Activated naive CD4-positive, alpha-beta T cell treated with anti-CD3 and anti-CD28 coated beads, Interleukin-2, amount 50 U/mL, for 24 hours (primary cell): ENCODE results near the gene PMEPA1.

Experiments
- H3K27ac Mint-ChIP-seq: one replicate; pipeline ENCODE4 v1.8.0; 2021; ENCODE audit warnings: mild to moderate bottlenecking, mixed read lengths
- H3K27me3 Mint-ChIP-seq: one replicate; pipeline ENCODE4 v1.8.0; 2021; ENCODE audit warnings: mixed read lengths
- H3K36me3 Mint-ChIP-seq: one replicate; pipeline ENCODE4 v1.8.0; 2021; ENCODE audit warnings: mixed read lengths
- H3K4me1 Mint-ChIP-seq: one replicate; pipeline ENCODE4 v1.8.0; 2021; ENCODE audit warnings: mixed read lengths
- H3K4me3 Mint-ChIP-seq: one replicate; pipeline ENCODE4 v1.8.0; 2021; ENCODE audit warnings: mild to moderate bottlenecking, mixed read lengths
- H3K9me3 Mint-ChIP-seq: one replicate; pipeline ENCODE4 v1.8.0; 2021; ENCODE audit warnings: mixed read lengths

Gene PMEPA1

GRCh38 chr20:57617079-57617795, 92.6 kb downstream of the PMEPA1 start:
- H3K9me3 Mint-ChIP-seq = no peaks in the 10 kb centered on the region
- H3K27ac Mint-ChIP-seq = peak overlapping the region; percentile 38
- peak overlapping the region; percentile 55 for H3K4me3 Mint-ChIP-seq
- peaks cover 5% of the 10 kb centered on the region for H3K36me3 Mint-ChIP-seq
- peaks cover 53% of the 10 kb centered on the region for H3K4me1 Mint-ChIP-seq
- H3K27me3 Mint-ChIP-seq = no peaks in the 10 kb centered on the region

DNA sequence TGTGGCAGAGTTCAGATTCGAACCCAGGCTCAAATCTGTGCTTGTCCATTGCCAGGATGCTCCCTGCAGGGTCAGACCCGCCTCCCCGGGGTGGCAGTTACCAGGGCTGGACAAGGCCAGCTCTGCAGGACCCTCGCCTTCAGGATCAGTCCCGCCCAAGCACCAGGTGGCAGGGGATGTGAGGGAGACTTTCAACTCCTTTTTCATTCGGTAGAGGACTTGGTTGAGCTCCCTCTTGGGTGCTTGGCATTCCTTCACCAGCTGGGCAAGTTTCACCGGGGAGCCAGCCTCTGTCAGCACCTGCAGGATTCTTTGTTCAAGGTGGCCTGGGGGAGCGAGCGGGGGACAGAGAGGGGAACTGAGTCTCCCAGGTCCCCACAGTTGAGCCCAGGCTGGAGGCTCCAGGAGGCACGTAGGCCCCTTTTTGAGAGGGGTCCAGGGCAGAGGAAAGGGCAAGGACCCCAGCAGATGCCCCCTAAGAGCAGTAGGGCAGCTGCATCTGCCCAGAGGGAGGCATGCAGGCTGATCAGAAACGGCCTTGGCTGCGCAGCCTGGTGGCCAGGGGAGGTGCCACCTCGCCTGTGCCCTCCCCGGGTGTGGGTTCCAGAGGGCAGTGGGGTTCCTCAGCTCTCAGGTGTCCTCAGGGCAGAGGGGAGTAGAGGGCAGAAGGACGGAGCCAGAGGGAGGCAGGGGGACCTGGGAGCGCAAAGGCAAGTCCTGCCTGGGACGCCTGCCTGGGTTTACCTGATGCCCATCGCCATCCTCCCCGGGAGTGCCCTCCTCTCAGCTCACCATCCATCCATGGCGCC, 93.5 kb downstream of the PMEPA1 start:
- Mint-ChIP-seq H3K4me1 (peaks cover 47% of the 10 kb centered on the region), H3K27ac (no peak overlapping the region), H3K9me3 (no peaks in the 10 kb centered on the region), H3K36me3 (peaks cover 5% of the 10 kb centered on the region), H3K4me3 (no peak overlapping the region), H3K27me3 (no peaks in the 10 kb centered on the region)

DNA sequence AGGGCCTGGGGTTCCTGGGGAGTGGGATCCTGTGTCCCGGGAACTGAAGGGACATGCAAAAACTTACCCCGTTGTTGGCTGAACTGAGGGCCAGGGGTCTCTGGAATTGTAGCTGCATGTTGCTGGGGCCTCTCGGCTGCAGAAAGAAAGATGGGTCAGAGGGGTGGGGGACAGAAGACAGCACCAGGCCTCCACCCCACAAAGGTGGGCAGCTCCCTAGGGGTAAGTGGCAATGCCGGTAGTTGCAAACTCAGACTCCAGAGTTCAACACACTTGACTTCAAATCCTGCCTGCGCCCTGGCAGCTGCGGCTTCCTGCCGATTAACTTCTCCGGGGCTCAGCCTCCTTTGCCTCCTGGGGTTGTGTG, 94.4 kb downstream of the PMEPA1 start:
- H3K36me3 Mint-ChIP-seq = peaks cover 6% of the 10 kb centered on the region

GRCh38 chr20:57614490-57615444, 95.0 kb downstream of the PMEPA1 start:
- Mint-ChIP-seq H3K4me1 (peaks cover 32% of the 10 kb centered on the region), H3K27me3 (no peaks in the 10 kb centered on the region), H3K9me3 (no peaks in the 10 kb centered on the region), H3K4me3 (no peak overlapping the region), H3K27ac (no peak overlapping the region), H3K36me3 (peaks cover 8% of the 10 kb centered on the region)

More for the DNA sequence above, 94.4 kb downstream of the PMEPA1 start:
- H3K4me3 Mint-ChIP-seq = no peak overlapping the region
- no peaks in the 10 kb centered on the region for H3K27me3 Mint-ChIP-seq
- H3K9me3 Mint-ChIP-seq = no peaks in the 10 kb centered on the region
- H3K27ac Mint-ChIP-seq = no peak overlapping the region
- H3K4me1 Mint-ChIP-seq = peaks cover 38% of the 10 kb centered on the region

DNA sequence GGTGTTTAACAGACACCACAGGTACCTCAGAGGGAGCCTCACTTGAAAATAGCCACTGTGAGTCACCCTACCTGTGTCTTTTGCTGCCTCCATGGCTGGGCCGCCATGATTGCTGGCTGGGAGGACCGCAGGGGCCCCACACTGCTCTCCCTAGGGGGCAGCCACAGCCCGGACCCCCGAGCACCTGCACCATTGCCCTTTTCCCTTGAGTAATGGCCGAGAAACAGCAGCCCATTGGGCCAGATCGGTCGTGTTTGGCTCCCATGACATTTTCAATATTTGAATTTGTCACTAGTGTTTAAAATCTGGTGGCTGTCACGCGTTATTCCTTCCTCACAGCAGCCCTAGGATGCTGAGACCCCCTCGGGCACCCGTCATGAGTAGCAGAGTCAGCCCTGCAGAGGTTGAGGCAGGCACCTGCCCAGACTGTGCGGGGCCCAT, 96.3 kb downstream of the PMEPA1 start:
- H3K4me1 Mint-ChIP-seq = peaks cover 19% of the 10 kb centered on the region
- H3K36me3 Mint-ChIP-seq = peaks cover 9% of the 10 kb centered on the region
- no peaks in the 10 kb centered on the region for H3K27me3 Mint-ChIP-seq
- H3K27ac Mint-ChIP-seq = no peak overlapping the region
- H3K4me3 Mint-ChIP-seq = no peak overlapping the region
- no peaks in the 10 kb centered on the region for H3K9me3 Mint-ChIP-seq

DNA sequence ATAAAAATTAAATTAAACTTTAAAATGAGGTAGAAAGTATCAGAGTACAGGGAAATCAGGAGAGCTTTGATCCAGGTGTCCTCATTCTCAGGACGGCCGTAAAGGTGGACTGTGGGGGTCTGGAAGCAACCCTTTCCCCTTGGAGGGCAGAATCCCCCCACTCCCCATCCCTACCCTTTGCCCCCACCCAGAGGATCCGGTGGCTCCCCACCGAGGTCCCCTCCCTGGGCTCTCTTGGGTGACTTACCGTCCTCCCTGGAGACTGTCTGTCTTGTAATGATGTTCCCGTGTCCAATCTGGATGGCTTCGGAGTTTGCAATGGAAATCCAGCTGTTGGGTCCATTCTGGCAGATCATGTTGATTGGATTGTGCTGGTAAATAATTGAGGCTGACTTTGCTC, 96.9 kb downstream of the PMEPA1 start:
- no peak overlapping the region for H3K27ac Mint-ChIP-seq
- H3K4me1 Mint-ChIP-seq = peaks cover 13% of the 10 kb centered on the region
- peaks cover 9% of the 10 kb centered on the region for H3K36me3 Mint-ChIP-seq
- no peaks in the 10 kb centered on the region for H3K9me3 Mint-ChIP-seq
- H3K27me3 Mint-ChIP-seq = no peaks in the 10 kb centered on the region
- no peak overlapping the region for H3K4me3 Mint-ChIP-seq

- H3K36me3 Mint-ChIP-seq = peaks cover 12% of the 10 kb centered on the region
- H3K4me3 Mint-ChIP-seq = no peak overlapping the region
- H3K4me1 Mint-ChIP-seq = peaks cover 8% of the 10 kb centered on the region
- no peaks in the 10 kb centered on the region for H3K9me3 Mint-ChIP-seq
- H3K27me3 Mint-ChIP-seq = no peaks in the 10 kb centered on the region
- H3K27ac Mint-ChIP-seq = no peak overlapping the region
These were observed 97.4 kb downstream of the PMEPA1 start for GRCh38 chr20:57612436-57612835.

GRCh38 chr20:57611586-57612311, 98.1 kb downstream of the PMEPA1 start:
- Mint-ChIP-seq H3K9me3 (no peaks in the 10 kb centered on the region), H3K27ac (no peak overlapping the region), H3K4me1 (peaks cover 1% of the 10 kb centered on the region), H3K36me3 (peaks cover 12% of the 10 kb centered on the region), H3K27me3 (no peaks in the 10 kb centered on the region), H3K4me3 (no peak overlapping the region)

DNA sequence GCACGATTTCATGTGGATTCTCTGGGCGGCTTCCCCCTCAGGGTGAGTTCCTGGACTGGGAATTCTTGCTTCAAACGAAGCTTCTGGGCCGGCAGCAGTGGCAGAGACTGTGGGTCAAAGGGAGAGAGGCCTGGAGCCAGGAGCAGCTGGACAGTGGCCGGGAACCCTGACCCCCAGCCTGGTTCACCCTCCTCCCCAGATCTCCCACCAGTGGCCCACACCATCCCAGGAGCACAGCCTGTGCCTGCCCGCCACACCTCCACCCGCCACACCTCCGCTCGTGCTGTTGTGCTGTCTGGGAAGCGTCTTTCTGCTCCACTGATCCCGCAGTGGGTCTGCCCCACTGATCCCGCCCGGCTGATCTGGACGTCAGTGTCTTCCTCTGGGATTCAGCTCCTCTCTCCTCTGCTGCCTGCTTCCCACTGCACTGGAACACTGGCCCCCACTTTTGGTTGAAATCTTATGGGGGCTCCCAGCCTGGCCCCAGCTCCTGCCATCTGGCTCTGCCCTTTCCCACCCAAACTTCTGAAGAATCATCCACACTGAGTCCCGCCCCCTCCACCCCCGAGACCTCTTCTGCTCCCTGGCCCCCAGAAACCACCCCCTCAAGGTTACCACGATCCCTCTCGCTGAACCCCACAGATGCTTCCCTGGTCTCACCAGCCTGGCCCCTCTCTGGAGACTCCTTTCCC, 99.4 kb downstream of the PMEPA1 start:
- Mint-ChIP-seq H3K4me3 (no peak overlapping the region), H3K4me1 (peaks cover 4% of the 10 kb centered on the region), H3K36me3 (peaks cover 15% of the 10 kb centered on the region), H3K9me3 (no peaks in the 10 kb centered on the region), H3K27ac (no peak overlapping the region), H3K27me3 (no peaks in the 10 kb centered on the region)

DNA sequence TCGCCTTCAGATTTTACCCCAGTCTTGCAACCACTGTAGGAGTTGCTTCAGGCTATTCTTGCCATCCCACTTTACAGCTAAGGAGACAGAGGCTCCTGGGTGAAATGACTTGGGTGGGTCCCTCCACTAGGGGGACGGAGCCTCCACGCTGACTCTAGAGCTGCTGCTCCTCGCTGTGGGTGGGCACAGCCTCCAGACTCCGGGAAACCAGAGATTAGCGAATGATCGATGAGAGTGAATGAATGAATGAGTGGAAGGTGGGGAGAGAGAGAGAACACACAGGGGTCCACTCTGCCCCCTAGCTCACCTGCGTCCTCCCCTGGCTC, 100.0 kb downstream of the PMEPA1 start:
- Mint-ChIP-seq H3K36me3 (peaks cover 15% of the 10 kb centered on the region), H3K27me3 (no peaks in the 10 kb centered on the region)

DNA sequence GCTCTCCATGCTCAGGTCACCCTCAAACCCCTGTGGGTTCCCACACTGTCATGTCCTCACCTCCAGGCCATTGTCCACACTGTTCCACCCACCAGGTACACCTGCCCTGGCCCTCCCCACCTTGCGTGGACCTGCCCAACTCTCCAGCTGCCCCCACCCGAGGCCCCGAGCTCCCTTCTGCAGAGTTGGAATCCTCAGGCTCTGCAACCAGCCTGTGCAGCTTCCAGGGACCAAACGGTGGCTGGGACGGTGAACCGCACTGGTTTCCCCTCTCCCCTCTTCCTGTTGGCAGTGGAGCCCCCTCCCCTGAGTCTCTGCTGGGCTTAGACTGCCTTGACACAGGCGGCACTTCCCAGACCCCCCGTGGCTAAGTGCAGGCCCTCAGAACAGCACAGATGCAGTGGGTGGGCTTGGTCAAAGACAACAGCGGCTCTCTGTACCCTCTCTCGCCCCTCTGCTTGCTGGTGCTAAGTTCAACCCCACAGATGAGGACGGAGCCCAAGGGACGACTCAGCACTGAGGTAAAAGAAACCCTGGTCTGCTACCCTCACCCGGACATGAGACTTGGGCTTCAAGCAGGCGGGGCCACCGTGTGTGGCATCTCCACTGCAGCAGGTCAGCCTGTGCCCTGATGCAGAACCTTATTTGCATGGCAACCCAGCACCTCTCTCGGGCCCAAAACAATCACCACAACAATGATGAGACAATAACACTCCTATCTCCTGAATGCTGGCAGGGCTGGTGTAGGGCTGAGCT, 100.6 kb downstream of the PMEPA1 start:
- H3K27me3 Mint-ChIP-seq = no peaks in the 10 kb centered on the region
- no peak overlapping the region for H3K27ac Mint-ChIP-seq
- H3K36me3 Mint-ChIP-seq = peaks cover 11% of the 10 kb centered on the region
- H3K9me3 Mint-ChIP-seq = no peaks in the 10 kb centered on the region
- peaks cover 14% of the 10 kb centered on the region for H3K4me1 Mint-ChIP-seq
- no peak overlapping the region for H3K4me3 Mint-ChIP-seq

More for the DNA sequence above, 100.0 kb downstream of the PMEPA1 start:
- Mint-ChIP-seq H3K9me3 (no peaks in the 10 kb centered on the region), H3K4me3 (no peak overlapping the region), H3K4me1 (peaks cover 9% of the 10 kb centered on the region), H3K27ac (no peak overlapping the region)

DNA sequence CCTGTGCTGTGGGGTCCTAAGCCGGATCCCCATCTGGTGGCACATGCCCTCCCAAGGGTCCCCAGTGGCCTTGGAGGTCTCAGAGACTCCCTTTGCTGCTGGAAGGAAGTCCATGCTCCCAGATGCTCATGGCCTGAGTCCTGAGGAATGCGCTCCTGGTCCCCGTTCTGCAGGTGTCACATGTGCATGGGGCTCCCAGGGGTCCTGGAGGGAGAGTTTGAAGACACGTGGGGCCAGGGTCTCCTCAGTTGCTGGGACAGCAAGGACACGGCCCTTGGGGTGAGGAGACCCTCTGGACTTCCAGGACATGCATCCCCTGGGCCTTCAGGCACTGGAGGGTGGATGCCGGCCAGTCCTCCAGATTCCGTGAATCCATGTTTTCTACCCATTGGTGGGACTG, 101.3 kb downstream of the PMEPA1 start:
- H3K27ac Mint-ChIP-seq = no peak overlapping the region
- H3K9me3 Mint-ChIP-seq = no peaks in the 10 kb centered on the region
- H3K27me3 Mint-ChIP-seq = no peaks in the 10 kb centered on the region
- H3K36me3 Mint-ChIP-seq = peaks cover 10% of the 10 kb centered on the region
- H3K4me3 Mint-ChIP-seq = no peak overlapping the region
- H3K4me1 Mint-ChIP-seq = peaks cover 15% of the 10 kb centered on the region

GRCh38 chr20:57605878-57606277, 103.9 kb downstream of the PMEPA1 start:
- no peaks in the 10 kb centered on the region for H3K9me3 Mint-ChIP-seq
- peaks cover 15% of the 10 kb centered on the region for H3K4me1 Mint-ChIP-seq
- H3K27me3 Mint-ChIP-seq = no peaks in the 10 kb centered on the region
- no peak overlapping the region for H3K27ac Mint-ChIP-seq
- no peak overlapping the region for H3K4me3 Mint-ChIP-seq
- H3K36me3 Mint-ChIP-seq = peaks cover 12% of the 10 kb centered on the region

DNA sequence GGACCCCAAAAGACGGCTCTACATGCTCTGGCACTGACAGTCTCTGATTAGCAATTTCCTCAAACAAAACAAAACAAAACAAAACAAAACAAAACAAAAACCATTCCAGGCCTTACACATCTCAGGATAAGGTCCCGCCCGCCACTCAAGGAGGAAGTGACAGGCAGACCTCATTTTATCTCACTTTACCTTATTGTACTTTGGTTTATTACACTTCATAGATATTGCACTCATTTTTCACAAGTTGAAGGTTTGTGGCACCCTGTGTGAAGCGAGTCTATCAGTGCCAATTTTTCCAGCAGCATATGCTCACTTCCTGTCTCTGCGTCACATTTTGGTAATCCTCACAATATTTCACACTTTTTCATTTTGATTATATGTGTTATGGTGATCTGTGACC, 104.8 kb downstream of the PMEPA1 start:
- Mint-ChIP-seq H3K27ac (peak overlapping the region; percentile 1), H3K36me3 (peaks cover 10% of the 10 kb centered on the region), H3K9me3 (no peaks in the 10 kb centered on the region), H3K4me3 (no peak overlapping the region), H3K27me3 (no peaks in the 10 kb centered on the region), H3K4me1 (peaks cover 15% of the 10 kb centered on the region)
